ENCODE results near the gene NPSR1.
"Not testable (repeated sequence)": the region's sequence is repeated elsewhere in the genome, so short reads cannot be mapped to it uniquely, and the experiment has no call there.

- TF ChIP-seq, protein P1, sequence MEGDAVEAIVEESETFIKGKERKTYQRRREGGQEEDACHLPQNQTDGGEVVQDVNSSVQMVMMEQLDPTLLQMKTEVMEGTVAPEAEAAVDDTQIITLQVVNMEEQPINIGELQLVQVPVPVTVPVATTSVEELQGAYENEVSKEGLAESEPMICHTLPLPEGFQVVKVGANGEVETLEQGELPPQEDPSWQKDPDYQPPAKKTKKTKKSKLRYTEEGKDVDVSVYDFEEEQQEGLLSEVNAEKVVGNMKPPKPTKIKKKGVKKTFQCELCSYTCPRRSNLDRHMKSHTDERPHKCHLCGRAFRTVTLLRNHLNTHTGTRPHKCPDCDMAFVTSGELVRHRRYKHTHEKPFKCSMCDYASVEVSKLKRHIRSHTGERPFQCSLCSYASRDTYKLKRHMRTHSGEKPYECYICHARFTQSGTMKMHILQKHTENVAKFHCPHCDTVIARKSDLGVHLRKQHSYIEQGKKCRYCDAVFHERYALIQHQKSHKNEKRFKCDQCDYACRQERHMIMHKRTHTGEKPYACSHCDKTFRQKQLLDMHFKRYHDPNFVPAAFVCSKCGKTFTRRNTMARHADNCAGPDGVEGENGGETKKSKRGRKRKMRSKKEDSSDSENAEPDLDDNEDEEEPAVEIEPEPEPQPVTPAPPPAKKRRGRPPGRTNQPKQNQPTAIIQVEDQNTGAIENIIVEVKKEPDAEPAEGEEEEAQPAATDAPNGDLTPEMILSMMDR (IDR thresholded peaks at IDR 0.05): not testable (repeated sequence)
- not testable (repeated sequence) for TF ChIP-seq POLR2AphosphoS5 (IDR thresholded peaks at IDR 0.05); EP300 (IDR thresholded peaks at IDR 0.05; ENCODE audit: low read depth); POLR2A (IDR thresholded peaks at IDR 0.05)
Measured at GRCh38 chr7:34859281-34859680, 201.3 kb downstream of the NPSR1 start.
